Smooth muscle cell (in vitro differentiated cells): ENCODE measurements around the gene METTL26. TPM values are rescaled to one million over a fixed set of nuclear protein-coding genes. Genes with fewer than 3 reads are reported as not detected.

Source experiments
- DNase-seq: peaks from one replicate; lab custom pipeline; 2025; ENCODE audit not compliant: unreplicated experiment; lab: John Stamatoyannopoulos, UW
- H2AFZ ChIP-seq: fragments of 200-600 bp; sonication (generic); 2 replicates; pipeline ENCODE4 v1.6.0; 2016; ENCODE audit warnings: antibody characterized with exemption, low read depth, mild to moderate bottlenecking
- H3F3A ChIP-seq: fragments of 200-600 bp; sonication (generic); 2 replicates; pipeline ENCODE4 v1.6.0; 2017; ENCODE audit warnings: antibody characterized with exemption, low read depth
- H3K27ac ChIP-seq: fragments of 200-600 bp; sonication (generic); 2 replicates; pipeline ENCODE4 v1.5.1; 2016; ENCODE audit warnings: low read depth, mild to moderate bottlenecking
- H3K27me3 ChIP-seq: fragments of 200-600 bp; sonication (generic); 2 replicates; pipeline ENCODE4 v1.6.1; 2016; ENCODE audit warnings: low read depth, mild to moderate bottlenecking
- H3K36me3 ChIP-seq: fragments of 200-600 bp; sonication (generic); 2 replicates; pipeline ENCODE4 v1.5.1; 2016; ENCODE audit warnings: low read depth
- H3K4me1 ChIP-seq: fragments of 200-600 bp; sonication (generic); 2 replicates; pipeline ENCODE4 v1.5.1; 2016; ENCODE audit warnings: low read depth
- H3K4me2 ChIP-seq: fragments of 200-600 bp; sonication (generic); 2 replicates; pipeline ENCODE4 v1.6.0; 2016; ENCODE audit warnings: mild to moderate bottlenecking
- H3K4me3 ChIP-seq: fragments of 200-600 bp; sonication (generic); 2 replicates; pipeline ENCODE4 v1.5.1; 2016; ENCODE audit warnings: mild to moderate bottlenecking
- H3K79me2 ChIP-seq: fragments of 200-600 bp; sonication (generic); 2 replicates; pipeline ENCODE4 v1.6.0; 2016; ENCODE audit warnings: low read depth, mild to moderate bottlenecking
- H3K9ac ChIP-seq: fragments of 200-600 bp; sonication (generic); 2 replicates; pipeline ENCODE4 v1.6.0; 2016; ENCODE audit warnings: low read depth
- H3K9me3 ChIP-seq: fragments of 200-600 bp; sonication (generic); replicated peaks from 2 replicates; pipeline ENCODE4 v1.5.1; 2016; ENCODE audit warnings: low read depth
- H4K20me1 ChIP-seq: fragments of 200-600 bp; sonication (generic); 2 replicates; pipeline ENCODE4 v1.6.0; 2016; ENCODE audit warnings: low read depth
- CTCF ChIP-seq: fragments of 200-600 bp; sonication (generic); IDR thresholded peaks from 2 replicates; pipeline ENCODE4 v1.5.1; 2017; ENCODE audit warnings: borderline replicate concordance, mild to moderate bottlenecking, antibody characterized with exemption; ENCODE audit not compliant: insufficient read depth, poor library complexity, severe bottlenecking
- WGBS: methylation state at CpG from one replicate; pipeline ENCODE4 v1.1.7; 2016; ENCODE audit warnings: low lambda C conversion rate; 5-methylcytosine and 5-hydroxymethylcytosine counted together
- polyA plus RNA-seq: library from polyadenylated mRNA; unstranded; fragments of >200 nt; fragmentation: Nextera tagmentation; extraction: Ambion mirVana; gene quantifications from 2 replicates; pipeline ENCODE4 v1.2.1, GENCODE V29; 2016
- total RNA-seq: library from RNA; depleted of rRNA; stranded (reverse); fragments of >200 nt; gene quantifications from 2 replicates; pipeline ENCODE4 v1.2.3, GENCODE V29; 2014

The METTL26 gene
- total and polyA plus RNA-seq, 2 experiments from 2014 or later = 134 to 238 TPM

GRCh38 chr16:635573-636205, 416 bp downstream of the METTL26 start:
- Histone ChIP-seq H3K4me1 (peaks cover 21% of the 10 kb centered on the region), H2AFZ (no peak overlapping the region), H3K27ac (no peak overlapping the region), H4K20me1 (peaks cover 11% of the 10 kb centered on the region), H3F3A (peaks cover 13% of the 10 kb centered on the region), H3K79me2 (peaks cover 10% of the 10 kb centered on the region), H3K36me3 (no peaks in the 10 kb centered on the region), H3K9me3 (no peaks in the 10 kb centered on the region), H3K27me3 (no peaks in the 10 kb centered on the region), H3K4me3 (peak overlapping the region; percentile 99), H3K9ac (peak overlapping the region; percentile 67), H3K4me2 (peak overlapping the region; percentile 89)
- DNase-seq = no peak
- WGBS = 12% methylated on average over 45 of the region's 55 CpGs
- no peak for TF ChIP-seq CTCF

DNA sequence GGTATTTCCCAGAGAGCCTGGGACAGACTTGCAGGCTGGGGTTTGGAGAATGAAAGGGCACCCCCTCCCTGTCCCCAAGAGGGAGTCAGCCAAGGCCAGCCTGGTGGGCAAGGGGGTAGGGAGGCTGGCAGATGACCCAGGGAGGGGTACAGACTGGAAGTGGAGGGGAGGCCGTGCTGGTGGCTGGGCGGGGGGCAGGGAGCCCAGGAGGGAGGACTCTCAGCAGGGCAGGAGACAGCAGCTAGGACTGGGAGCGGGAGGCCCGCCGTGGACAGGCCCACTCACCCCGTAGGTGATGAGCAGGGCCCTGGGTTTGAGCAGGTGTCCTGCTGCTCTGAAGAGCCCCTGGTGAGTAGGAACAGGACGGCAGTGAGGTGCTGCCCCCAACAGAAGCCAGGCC, 1.1 kb downstream of the METTL26 start:
- no peak for TF ChIP-seq CTCF
- Histone ChIP-seq H3K27me3 (no peaks in the 10 kb centered on the region), H3K4me1 (peaks cover 27% of the 10 kb centered on the region), H3K4me3 (peak overlapping the region; percentile 99), H3K4me2 (peak overlapping the region; percentile 89), H4K20me1 (peaks cover 11% of the 10 kb centered on the region), H3K36me3 (no peaks in the 10 kb centered on the region), H2AFZ (no peak overlapping the region), H3K79me2 (peaks cover 10% of the 10 kb centered on the region), H3K9me3 (no peaks in the 10 kb centered on the region), H3F3A (peaks cover 19% of the 10 kb centered on the region), H3K9ac (no peak overlapping the region), H3K27ac (no peak overlapping the region)
- 95% methylated on average over 7 of the region's 7 CpGs for WGBS
- DNase-seq = no peak

GRCh38 chr16:634051-634670, 1.9 kb downstream of the METTL26 start:
- Histone ChIP-seq H3K27me3 (no peaks in the 10 kb centered on the region), H3K36me3 (no peaks in the 10 kb centered on the region), H3K27ac (no peak overlapping the region), H3K9ac (no peak overlapping the region), H3K4me2 (no peak overlapping the region), H3K4me1 (peaks cover 35% of the 10 kb centered on the region), H3K79me2 (peaks cover 10% of the 10 kb centered on the region), H3F3A (peaks cover 15% of the 10 kb centered on the region), H2AFZ (no peak overlapping the region), H3K4me3 (no peak overlapping the region), H3K9me3 (no peaks in the 10 kb centered on the region), H4K20me1 (peaks cover 11% of the 10 kb centered on the region)
- DNase-seq = no peak
- 96% methylated on average over 22 of the region's 22 CpGs for WGBS
- TF ChIP-seq CTCF = no peak
